ENCODE measurements around the gene ATG7.

DNA sequence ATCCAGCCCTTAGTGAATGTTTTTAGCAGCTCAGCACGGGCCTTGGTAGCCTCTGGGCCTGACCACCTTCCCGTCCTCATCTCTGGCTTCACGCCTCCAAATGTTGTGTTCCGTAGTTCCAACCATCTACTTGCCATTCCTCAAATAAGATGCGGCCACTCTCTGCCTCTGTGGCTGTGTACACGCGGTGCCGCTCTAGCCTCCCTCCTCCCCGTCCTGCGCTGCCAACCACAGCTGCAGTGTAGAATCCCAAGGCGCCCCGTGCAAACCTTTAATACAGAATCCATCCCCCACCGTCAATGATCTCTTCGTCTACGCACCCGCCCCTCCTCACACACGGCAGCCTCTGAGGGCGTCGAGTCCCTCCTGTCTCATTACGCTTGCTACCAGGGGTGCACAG is 294.3 kb downstream of the ATG7 start:
- TF ChIP-seq, protein P1, sequence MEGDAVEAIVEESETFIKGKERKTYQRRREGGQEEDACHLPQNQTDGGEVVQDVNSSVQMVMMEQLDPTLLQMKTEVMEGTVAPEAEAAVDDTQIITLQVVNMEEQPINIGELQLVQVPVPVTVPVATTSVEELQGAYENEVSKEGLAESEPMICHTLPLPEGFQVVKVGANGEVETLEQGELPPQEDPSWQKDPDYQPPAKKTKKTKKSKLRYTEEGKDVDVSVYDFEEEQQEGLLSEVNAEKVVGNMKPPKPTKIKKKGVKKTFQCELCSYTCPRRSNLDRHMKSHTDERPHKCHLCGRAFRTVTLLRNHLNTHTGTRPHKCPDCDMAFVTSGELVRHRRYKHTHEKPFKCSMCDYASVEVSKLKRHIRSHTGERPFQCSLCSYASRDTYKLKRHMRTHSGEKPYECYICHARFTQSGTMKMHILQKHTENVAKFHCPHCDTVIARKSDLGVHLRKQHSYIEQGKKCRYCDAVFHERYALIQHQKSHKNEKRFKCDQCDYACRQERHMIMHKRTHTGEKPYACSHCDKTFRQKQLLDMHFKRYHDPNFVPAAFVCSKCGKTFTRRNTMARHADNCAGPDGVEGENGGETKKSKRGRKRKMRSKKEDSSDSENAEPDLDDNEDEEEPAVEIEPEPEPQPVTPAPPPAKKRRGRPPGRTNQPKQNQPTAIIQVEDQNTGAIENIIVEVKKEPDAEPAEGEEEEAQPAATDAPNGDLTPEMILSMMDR (IDR thresholded peaks at IDR 0.05), result no peak
- no peak for TF ChIP-seq EZH2 (IDR thresholded peaks at IDR 0.05)

All from neural progenitor cell (in vitro differentiated cells).